PC-9 (cell line): Measurements from ENCODE around the gene IMPA2. TPM values are rescaled to one million over a fixed set of nuclear protein-coding genes. Genes with fewer than 3 reads are reported as not detected.
A peak's percentile ranks its signal among the peaks of the same experiment; 100 is the strongest.

Experiments
- BruUV-seq: library from RNA; stranded (reverse); fragments of 400-500 nt; replicated peaks from 2 replicates; lab custom pipeline; 2021; lab: Mats Ljungman, UMichigan
- CTCF ChIA-PET: fragments of 300-600 bp; sonication (Branson Sonifier 250); formaldehyde crosslinking; loops from one replicate; lab custom pipeline; 2022; ENCODE audit warnings: antibody characterized with exemption; lab: Charles Lee
- POLR2A ChIA-PET: fragments of 300-600 bp; sonication (Branson Sonifier 250); formaldehyde crosslinking; loops from one replicate; lab custom pipeline; 2022; ENCODE audit warnings: antibody characterized with exemption; ENCODE audit not compliant: unreplicated experiment; lab: Charles Lee
- DNase-seq, 2 experiments: peaks; one replicate each; pipeline versions ENCODE4 v3.0.0 to v3.0.0-alpha.2; 2015 to 2022; ENCODE audit warnings: mixed read lengths in 1 of 2
- H2AFZ ChIP-seq: fragments of 200-600 bp; sonication (generic); 2 replicates; pipeline ENCODE4 v1.8.1; 2017; ENCODE audit warnings: antibody characterized with exemption
- H3F3A ChIP-seq: fragments of 200-600 bp; sonication (generic); 2 replicates; pipeline ENCODE4 v1.8.1; 2017; ENCODE audit warnings: antibody characterized with exemption, mild to moderate bottlenecking, low read depth; ENCODE audit not compliant: insufficient read depth
- H3K27ac ChIP-seq: fragments of 200-600 bp; sonication (generic); 2 replicates; pipeline ENCODE4 v1.6.1; 2016; ENCODE audit warnings: mixed run types
- H3K27me3 ChIP-seq: fragments of 200-600 bp; sonication (generic); 2 replicates; pipeline ENCODE4 v1.6.1; 2016; ENCODE audit warnings: low read depth, mixed run types; ENCODE audit not compliant: insufficient read depth
- H3K36me3 ChIP-seq: fragments of 200-600 bp; sonication (generic); 2 replicates; pipeline ENCODE4 v1.6.1; 2016; ENCODE audit warnings: low read depth, mixed run types
- H3K4me1 ChIP-seq: fragments of 200-600 bp; sonication (generic); replicated peaks from 2 replicates; pipeline ENCODE4 v1.6.1; 2016; ENCODE audit warnings: mixed run types; ENCODE audit not compliant: insufficient read depth
- H3K4me2 ChIP-seq: fragments of 200-600 bp; sonication (generic); 2 replicates; pipeline ENCODE4 v1.6.1; 2017; ENCODE audit warnings: mixed run types
- H3K4me3 ChIP-seq: fragments of 200-600 bp; sonication (generic); 2 replicates; pipeline ENCODE4 v1.6.1; 2016; ENCODE audit warnings: mixed run types
- H3K79me2 ChIP-seq: fragments of 200-600 bp; sonication (generic); 2 replicates; pipeline ENCODE4 v1.6.1; 2017; ENCODE audit warnings: low read depth, mixed run types
- H3K9me2 ChIP-seq: fragments of 200-600 bp; sonication (generic); 2 replicates; pipeline ENCODE4 v1.8.1; 2017; ENCODE audit warnings: mild to moderate bottlenecking; ENCODE audit not compliant: insufficient read depth
- H3K9me3 ChIP-seq: fragments of 200-600 bp; sonication (generic); 2 replicates; pipeline ENCODE4 v1.8.1; 2016; ENCODE audit warnings: low read depth; ENCODE audit not compliant: insufficient read depth
- H4K20me1 ChIP-seq: fragments of 200-600 bp; sonication (generic); 2 replicates; pipeline ENCODE4 v1.8.1; 2017; ENCODE audit not compliant: insufficient read depth
- CTCF ChIP-seq: fragments of 200-600 bp; sonication (generic); conservative IDR thresholded peaks from 2 replicates; pipeline ENCODE4 v1.6.1; 2017; ENCODE audit warnings: mixed run types, antibody characterized with exemption, mild to moderate bottlenecking, moderate library complexity
- EZH2 ChIP-seq: fragments of 200-600 bp; sonication (generic); IDR thresholded peaks from 2 replicates; pipeline ENCODE4 v1.8.0; 2017; ENCODE audit warnings: antibody characterized with exemption, low read depth
- intact Hi-C: fragments of 100-400 bp; cut with micrococcal nuclease; formaldehyde crosslinking; loops from one replicate; pipeline ENCODE4 v1.10.0; 2022; ENCODE audit not compliant: unreplicated experiment
- total RNA-seq: library from RNA; stranded (reverse); gene quantifications from 2 replicates; pipeline ENCODE4 v1.2.3, GENCODE V29; 2021

IMPA2 gene
- total RNA-seq, 1 experiment from 2014 or later = 91.4 TPM

- H3K4me1 ChIP-seq = peaks cover 16% of the 10 kb centered on the region
- no peaks in the 10 kb centered on the region for H3K27me3 ChIP-seq
- no peak for DNase-seq
- H3K4me2 ChIP-seq = no peak overlapping the region
- intact Hi-C loops = no loop called here
- CTCF ChIA-PET = no interaction called here
- H3F3A ChIP-seq = peaks cover 10% of the 10 kb centered on the region; the same call in 1 of the 2 replicates
- H3K27ac ChIP-seq = no peak overlapping the region
- H3K79me2 ChIP-seq = no peaks in the 10 kb centered on the region
- POLR2A ChIA-PET = no interaction called here
- no peaks in the 10 kb centered on the region for H3K36me3 ChIP-seq
- H3K9me3 ChIP-seq = no peaks in the 10 kb centered on the region
- BruUV-seq = no TSS peak
- TF ChIP-seq EZH2 (no peak), CTCF (no peak)
- H4K20me1 ChIP-seq = no peaks in the 10 kb centered on the region
- no peak overlapping the region for H2AFZ ChIP-seq
- H3K4me3 ChIP-seq = no peak overlapping the region
- H3K9me2 ChIP-seq = no peaks in the 10 kb centered on the region
These were observed 32.8 kb downstream of the IMPA2 start for GRCh38 chr18:12014086-12014485.

- peak overlapping the region; percentile 37 for H3K4me2 ChIP-seq
- TF ChIP-seq CTCF (no peak), EZH2 (no peak)
- no peaks in the 10 kb centered on the region for H3K27me3 ChIP-seq
- no TSS peak for BruUV-seq
- H3K9me3 ChIP-seq = no peaks in the 10 kb centered on the region
- peaks cover 10% of the 10 kb centered on the region; the same call in 1 of the 2 replicates for H3F3A ChIP-seq
- POLR2A ChIA-PET = no interaction called here
- no peak for DNase-seq
- intact Hi-C loops = no loop called here
- H3K27ac ChIP-seq = peak overlapping the region; percentile 45
- CTCF ChIA-PET = no interaction called here
- no peaks in the 10 kb centered on the region for H3K79me2 ChIP-seq
- peaks cover 16% of the 10 kb centered on the region for H3K4me1 ChIP-seq
- H3K9me2 ChIP-seq = no peaks in the 10 kb centered on the region
- H3K36me3 ChIP-seq = no peaks in the 10 kb centered on the region
- H3K4me3 ChIP-seq = no peak overlapping the region
- H2AFZ ChIP-seq = no peak overlapping the region
- H4K20me1 ChIP-seq = no peaks in the 10 kb centered on the region
These were observed 33.5 kb downstream of the IMPA2 start for GRCh38 chr18:12014521-12015415.

GRCh38 chr18:12015416-12016062 is 34.2 kb downstream of the IMPA2 start:
- no peaks in the 10 kb centered on the region for H3K27me3 ChIP-seq
- BruUV-seq = no TSS peak
- TF ChIP-seq CTCF (no peak), EZH2 (no peak)
- intact Hi-C loops = no loop called here
- H4K20me1 ChIP-seq = no peaks in the 10 kb centered on the region
- H3F3A ChIP-seq = peaks cover 10% of the 10 kb centered on the region; the same call in 1 of the 2 replicates
- no peaks in the 10 kb centered on the region for H3K9me2 ChIP-seq
- H3K9me3 ChIP-seq = no peaks in the 10 kb centered on the region
- DNase-seq = peak in 1 of 2 experiments; percentile 71
- no peak overlapping the region for H3K4me3 ChIP-seq
- H3K36me3 ChIP-seq = no peaks in the 10 kb centered on the region
- peak overlapping the region; percentile 37 for H3K4me2 ChIP-seq
- H3K79me2 ChIP-seq = no peaks in the 10 kb centered on the region
- ChIA-PET POLR2A (interaction anchor here (0.6 kb wide), 1 partner anchor 91 kb away, joined by 8 read pairs; no protein-coding TSS in a partner anchor), CTCF (no interaction called here)
- H3K4me1 ChIP-seq = peaks cover 16% of the 10 kb centered on the region
- H3K27ac ChIP-seq = peak overlapping the region; percentile 45
- H2AFZ ChIP-seq = no peak overlapping the region
